Putamen (tissue), 1 donor: ENCODE measurements around the gene CD300LG.
"Not testable (repeated sequence)": the region's sequence is repeated elsewhere in the genome, so short reads cannot be mapped to it uniquely, and the experiment has no call there.

ENCODE experiments used
- DNase-seq: peaks from one replicate; pipeline ENCODE4 v3.0.0-alpha.2; 2016; ENCODE audit warnings: low spot score

CD300LG gene, protein sequence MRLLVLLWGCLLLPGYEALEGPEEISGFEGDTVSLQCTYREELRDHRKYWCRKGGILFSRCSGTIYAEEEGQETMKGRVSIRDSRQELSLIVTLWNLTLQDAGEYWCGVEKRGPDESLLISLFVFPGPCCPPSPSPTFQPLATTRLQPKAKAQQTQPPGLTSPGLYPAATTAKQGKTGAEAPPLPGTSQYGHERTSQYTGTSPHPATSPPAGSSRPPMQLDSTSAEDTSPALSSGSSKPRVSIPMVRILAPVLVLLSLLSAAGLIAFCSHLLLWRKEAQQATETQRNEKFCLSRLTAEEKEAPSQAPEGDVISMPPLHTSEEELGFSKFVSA

DNA sequence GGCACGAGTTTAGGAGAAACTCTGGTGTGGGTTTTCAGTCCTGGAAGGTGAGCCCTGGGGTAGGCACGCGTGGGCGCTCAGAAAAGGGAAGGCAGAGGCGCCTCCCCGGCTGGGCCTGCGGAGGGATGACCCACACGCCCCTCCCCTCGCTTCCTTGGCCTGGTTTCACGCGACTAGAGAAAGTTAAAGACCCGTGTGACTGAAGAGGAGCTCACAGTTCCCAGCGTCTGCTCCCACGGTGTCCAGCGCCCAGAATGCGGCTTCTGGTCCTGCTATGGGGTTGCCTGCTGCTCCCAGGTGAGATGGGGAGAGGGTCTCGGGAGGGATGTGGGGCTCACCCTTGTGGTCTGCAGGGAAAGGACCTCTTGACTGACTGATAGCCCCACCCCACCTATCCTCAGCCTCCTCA is at the start of gene CD300LG:
CD300LG (plus strand) TSS at position 214 of the 409 bp plus-strand sequence; CDS start at position 255, 41 bp downstream.
- DNase-seq: no peak

DNA sequence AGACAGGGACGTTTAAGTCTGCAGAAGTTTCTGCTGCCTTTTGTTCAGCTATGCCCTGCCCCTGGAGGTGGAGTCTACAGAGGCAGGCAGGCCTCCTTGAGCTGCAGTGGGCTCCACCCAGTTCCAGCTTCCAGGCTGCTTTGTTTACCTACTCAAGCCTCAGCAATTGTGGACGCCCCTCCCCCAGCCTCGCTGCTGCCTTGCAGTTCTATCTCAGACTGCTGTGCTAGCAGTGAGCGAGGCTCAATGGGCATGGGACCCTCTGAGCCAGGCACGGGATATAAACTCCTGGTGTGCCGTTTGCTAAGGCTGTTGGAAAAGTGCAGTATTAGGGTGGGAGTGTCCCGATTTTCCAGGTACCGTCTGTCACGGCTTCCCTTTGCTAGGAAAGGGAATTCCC is 49.0 kb upstream of the CD300LG start:
- not testable (repeated sequence) for DNase-seq

DNA sequence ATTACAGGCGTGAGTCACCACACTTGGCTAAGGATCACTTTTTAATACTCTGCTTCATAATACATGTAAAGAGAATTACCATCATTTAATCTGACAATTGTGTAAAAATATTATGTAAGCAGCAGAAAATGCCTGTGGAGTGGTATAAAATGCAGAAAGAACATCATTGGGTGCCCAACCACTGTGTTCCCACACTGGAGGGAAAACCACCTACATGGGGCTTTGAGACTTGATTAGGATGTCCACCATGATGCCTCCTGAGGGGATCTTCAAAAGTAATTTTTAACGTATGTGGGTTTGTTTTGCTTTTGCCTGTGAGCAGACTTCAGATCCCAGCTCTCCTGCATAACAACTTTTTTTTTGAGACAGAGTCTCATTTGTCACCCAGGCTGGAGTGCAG is 47.9 kb upstream of the CD300LG start:
- no peak for DNase-seq

DNA sequence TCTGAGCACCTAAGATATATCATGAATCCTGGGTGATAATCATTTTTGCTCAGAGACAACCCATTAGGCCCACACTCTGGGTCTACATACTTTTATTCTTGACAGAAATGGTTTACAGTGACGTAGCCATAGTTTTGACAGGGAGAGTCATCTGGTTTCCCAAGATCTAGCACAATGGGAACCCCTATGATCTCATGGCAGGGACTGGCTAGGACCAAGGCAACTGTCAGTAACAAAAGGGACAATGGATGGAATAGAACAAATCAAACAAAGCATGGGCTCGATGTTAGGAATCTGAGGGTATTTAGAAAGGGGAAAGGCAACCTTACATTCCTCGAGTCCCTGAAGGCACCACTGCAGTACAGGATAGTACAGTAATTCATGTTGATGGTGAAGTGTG is 46.2 kb upstream of the CD300LG start:
- peak; percentile 45 for DNase-seq

DNA sequence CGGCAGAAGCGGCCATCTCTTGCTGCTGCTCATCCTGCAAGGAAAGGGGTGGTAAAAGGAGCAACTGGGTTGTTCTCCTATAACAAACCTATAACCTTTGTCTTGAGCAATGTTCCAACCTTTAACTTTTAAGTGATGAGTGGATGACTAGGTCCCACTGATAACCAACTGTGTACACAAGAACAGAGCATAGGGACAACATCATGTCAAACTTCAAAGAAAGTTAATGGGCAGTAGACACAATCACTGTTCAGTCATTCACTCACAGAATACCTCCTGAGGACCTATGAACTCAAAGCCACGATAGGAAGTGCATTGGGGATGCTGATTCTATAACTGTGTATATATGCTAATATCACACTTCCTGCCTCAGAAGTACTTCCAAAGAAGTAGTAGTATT is 45.1 kb upstream of the CD300LG start:
- DNase-seq: no peak

DNA sequence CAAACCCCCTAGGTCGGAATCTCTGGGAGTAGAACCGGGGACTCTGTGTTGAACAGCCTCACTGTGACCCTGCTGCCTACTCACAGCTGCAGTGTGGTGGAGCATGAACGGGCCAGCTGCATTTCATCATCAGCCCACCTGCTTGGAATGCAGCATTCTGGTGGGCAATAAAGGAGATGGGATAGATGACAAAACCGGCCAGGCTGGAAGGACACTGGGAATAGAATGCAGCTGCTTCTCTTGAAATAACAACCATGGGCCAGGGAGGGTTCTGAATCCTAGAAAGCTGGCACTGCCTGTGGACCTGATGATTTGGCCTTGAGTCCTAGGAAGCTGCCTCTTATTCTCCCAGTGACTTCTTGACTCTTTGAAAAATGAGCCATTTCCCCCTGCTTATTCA is 43.2 kb upstream of the CD300LG start:
- DNase-seq: no peak

DNA sequence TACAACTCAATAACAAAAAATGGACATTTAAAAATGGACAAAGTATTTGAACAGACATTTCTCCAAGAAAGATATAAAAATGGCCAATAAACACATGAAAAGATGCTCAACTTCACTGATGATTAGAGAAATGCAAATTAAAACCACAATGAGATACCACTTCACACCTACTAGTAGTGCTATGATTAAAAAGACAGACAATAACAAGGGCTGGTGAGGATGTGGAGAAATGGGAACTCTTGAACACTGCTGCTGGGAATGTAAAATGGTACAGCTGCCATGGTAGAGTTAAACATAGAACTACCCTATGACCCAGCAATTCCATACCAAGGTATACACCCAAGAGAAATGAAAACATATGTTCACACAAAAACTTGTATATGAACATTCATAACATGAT is 41.9 kb upstream of the CD300LG start:
- no peak for DNase-seq

DNA sequence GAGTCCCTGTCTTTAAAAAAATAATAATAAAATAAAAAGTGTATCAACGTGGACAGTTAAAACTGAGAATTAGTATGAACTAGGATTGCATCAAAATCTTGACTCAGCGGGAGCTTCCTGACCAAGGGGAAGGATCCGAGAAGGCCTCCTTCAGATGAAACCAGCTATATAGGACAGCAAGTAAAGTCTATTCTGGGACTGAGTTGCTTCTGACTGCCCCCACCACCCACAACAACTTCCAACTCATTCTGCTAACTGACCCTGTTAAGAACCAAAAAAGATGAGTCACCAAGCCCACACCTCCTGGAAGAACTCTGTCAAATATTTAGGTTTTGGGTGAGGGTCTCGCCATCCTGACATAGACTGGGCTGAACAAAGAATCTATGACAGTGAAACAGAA is 38.9 kb upstream of the CD300LG start:
- DNase-seq: no peak

DNA sequence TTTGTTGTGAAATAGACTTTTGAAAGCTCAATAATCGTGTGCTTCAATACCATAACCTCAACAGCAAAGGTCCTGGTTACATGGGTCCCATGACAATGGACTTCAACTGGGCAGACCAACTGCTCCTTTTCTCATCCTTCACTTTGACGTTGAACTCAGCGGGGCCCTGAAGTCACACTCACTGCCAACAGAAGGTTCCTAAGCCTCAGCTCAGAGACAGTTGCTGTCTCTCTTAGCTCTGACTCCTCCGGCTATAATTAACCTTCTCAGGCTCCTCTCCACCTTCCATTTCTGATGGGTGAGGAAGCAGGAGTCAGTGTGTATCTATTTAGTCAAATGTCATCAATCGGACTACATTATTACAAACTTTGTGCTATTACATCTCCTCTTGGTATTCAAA is 37.9 kb upstream of the CD300LG start:
- DNase-seq: no peak

DNA sequence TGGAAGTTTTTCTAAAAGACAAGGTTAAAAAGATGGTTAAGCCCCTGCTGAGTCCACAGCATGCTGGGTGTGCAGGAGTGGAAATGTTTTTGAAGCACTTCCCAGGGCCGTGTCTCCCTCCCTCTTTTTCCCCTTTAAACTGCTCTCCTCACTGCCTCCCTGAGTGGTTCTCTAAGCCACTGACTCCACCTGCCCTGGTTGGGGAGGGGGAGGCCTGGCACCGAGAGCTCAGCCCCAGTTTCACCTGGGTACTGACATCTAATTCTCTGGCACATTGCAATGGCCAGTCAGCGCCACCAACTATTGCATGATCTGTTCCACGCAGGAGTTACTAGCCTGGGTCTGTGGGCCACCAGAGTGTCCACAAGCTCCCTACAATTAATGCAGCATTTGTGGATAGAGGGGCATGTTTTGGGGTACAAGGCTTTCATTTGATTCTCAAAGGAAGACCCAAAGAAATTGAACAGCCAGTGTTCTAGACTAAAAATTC is 36.7 kb upstream of the CD300LG start:
- no peak for DNase-seq

DNA sequence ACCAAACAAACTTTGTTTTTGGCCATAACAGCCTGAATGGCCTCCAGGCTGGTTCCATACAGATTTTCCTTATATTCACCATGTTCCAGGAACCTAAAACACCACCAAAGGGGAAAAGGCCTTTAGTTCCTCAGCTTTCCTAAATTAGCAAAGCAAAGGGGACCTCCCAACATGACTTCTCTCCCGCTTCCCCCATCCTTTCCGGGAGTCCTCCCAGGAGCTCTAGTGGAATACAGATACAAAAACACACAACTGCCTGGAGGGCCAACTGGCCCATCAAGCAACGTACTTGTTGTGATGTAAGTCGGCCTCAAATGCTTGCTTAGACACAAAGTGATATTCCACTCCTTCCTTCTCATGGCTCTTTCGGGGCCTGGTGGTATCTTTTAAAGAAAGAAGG is 36.2 kb upstream of the CD300LG start:
- DNase-seq: no peak

DNA sequence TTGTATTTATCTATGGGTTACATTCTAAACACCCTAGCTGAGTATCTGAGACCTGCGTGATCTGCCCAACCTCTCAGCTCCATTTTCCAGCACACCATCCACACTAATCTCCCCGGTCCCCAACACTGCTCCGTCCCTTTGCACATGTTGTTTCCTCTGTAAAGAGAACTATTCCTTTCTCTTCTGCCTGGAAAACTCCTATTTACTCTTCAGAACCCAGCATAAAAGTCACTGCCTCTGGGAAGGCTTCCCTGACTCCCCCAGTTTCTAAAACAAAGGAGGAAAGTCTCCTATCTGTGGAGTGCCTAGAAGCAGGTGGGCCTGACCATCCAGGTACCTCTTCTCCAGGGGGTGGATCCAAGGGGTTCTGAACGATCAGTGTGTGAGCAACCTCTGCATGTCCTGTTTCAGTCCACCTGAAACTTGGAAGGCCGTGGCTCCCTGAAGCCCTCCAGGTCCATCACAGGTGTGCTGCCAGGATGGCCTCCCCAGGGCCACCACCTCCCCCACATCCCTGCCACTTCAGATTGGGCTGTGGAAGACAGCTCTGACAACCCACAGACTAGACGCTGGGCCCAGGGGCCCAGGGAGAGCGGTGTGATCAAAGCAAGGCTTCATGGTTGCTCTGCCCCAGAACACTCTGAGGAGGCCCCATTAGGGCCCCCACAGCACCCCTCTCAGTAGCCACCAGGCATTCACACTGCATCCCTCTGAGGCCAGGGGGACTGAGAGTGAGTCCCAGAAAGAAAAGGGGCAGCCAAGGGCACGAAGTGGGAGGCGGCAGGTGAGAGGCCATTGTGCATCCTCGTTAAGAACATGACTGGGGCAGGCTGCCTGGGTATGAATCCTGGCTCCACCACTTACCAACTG is 34.3 kb upstream of the CD300LG start:
- no peak for DNase-seq

DNA sequence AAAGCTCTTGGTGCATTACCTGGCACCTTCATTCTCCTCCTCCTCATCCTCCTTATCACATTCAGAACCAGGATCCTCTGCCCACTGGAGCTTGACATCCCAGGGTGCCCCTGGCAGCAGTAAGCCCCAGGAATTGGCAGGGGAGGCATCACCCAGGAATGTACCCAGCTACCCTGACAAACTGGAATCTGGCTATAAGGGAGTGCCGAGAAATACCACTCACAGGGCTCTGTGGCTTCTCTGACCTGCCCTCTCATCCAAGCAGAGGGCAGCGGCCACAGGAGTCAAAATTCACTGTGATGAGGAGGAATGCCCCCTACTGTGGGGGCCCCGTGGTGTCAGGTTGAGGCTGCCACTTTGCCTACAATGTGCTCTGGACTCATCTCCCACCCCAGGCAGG is 33.6 kb upstream of the CD300LG start:
- no peak for DNase-seq

DNA sequence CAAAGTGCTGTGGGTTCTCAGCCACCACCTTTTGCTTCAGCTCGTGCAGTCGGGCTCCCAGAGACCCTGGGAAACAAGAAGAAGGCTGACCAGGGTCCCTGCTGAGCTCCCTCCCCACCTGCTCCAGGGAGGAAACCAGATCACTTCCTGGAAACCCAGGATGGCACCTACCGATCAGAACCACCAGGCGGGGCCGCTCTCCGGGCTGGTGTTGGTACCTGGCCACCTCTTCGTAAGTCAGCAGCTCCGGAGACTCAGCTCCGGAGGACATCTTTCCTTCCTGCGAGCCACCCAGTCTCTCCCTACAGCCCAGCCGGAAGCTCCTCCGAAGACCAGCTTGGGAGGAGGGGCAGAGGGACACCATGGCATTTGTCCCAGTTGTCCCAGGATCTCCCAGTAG is 33.0 kb upstream of the CD300LG start:
- DNase-seq: no peak

DNA sequence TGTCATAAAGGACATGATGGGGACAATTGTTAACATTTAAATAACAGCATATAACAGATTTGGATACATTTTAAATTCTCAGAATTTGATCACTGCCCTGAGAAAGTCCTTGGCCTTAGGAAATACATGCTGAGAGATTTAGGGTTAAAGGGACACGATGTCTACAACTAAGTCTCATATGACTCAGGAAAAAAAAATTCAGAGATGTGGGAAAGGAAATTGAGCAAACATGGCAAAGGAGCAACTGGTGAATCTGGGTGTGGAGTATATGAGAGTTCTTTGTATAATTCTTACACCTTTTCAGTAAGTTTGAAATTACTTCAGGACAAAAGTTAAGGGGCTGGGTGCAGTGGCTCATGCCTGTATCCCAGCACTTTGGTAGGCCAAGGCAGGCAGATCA is 32.3 kb upstream of the CD300LG start:
- DNase-seq: no peak

DNA sequence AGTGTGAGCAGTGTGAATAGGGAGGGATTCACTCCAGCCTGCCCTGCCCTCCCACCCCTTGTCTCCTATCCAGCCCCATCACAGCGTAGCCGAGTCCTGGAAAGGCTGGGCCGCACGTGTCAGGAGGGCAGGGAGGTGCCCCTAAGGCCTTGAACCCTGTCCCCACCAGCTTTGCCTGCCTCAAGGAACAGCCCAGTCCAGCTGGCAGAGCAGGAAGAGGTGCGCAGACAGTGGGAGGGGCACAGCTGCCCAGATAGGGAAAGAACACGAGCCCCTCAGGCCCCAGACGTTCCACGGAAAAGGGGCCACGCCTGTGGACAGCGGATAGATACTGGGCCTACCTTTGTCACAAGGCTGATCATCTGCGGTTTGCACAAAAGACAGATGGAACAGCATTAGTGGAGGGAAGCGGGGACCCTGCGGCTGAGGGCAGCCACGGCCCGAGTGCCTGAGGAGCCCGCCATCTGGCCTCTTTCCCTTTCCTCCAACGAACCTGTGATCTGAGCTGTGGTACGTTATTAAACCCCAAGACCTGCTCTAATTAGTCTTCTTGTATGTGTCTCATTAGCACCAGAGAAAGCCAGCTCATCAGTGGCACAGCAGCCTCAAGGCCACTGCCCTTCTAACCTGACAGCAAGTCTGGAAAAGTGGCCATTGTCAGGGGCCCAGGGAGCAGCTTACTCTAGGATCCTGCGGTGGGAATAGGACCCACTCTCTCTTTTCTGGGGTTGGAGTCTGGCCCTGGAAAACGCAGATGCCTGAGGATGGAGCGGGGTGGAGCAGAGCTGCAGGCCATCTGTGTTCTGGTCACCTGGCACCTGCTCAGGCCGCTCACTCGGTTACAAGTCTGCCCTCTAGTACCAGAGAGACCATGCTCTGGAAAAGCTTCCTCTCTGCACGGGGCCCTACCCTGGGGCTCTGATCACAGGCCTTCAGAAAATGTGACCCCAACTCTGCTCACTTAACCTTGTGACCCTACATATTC is 30.3 kb upstream of the CD300LG start:
- DNase-seq: no peak

DNA sequence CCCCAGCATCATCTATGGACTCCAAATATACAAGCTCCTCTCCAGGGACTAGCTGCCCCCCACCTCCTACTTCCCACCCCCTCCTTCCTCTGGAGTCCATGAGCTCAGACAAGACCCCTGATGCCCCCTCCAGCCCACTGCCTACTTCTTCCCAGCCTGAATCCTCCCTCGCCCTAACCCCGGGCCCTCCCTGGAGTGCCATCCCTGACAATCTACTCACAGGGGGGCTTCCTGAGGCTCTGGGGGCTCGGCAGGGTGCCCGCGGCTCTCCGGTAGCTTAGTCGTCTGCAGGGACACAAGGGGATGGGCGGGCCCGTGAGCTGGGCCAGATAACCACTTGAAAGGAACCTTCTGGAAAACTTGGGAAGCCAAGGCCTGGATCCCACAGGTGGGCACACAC is 29.1 kb upstream of the CD300LG start:
- DNase-seq: no peak

DNA sequence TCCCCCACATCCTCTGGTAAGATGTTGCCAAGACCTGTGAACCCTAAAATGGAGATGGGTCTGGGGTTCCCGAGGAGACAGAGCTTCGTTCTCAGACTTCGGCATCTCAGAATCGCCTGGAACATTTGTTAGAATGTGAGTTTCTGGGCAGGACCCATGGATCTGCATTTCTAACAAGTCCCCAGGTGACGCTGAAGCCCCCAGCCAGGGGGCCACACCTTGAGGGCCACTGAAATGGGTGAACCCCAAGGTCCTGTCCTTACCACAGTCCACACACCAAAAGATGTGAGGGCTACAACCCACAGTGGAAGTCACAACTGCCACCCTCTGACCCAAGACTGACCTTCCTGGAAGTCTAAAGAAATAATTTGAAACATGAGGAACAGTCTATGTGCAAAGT is 28.0 kb upstream of the CD300LG start:
- DNase-seq: no peak

DNA sequence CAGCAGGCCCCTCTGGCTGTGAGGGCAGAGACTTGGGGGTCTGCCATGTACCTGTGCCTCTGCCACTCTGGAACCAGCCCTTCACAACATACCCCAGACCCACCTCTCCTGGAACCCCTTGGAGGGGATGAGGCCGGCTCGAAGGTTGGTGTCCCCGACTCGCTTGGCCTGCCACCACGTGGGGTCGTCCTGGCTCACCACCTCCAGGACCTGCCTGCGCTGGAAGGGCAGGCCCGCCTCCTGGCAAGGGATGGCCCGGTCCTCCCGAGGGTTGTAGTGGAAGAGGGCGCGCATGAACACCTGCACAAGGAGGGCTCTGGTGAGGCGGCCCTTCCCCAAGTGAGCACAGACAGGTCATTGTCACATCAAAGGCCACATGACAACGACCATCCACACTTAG is 26.2 kb upstream of the CD300LG start:
- no peak for DNase-seq

DNA sequence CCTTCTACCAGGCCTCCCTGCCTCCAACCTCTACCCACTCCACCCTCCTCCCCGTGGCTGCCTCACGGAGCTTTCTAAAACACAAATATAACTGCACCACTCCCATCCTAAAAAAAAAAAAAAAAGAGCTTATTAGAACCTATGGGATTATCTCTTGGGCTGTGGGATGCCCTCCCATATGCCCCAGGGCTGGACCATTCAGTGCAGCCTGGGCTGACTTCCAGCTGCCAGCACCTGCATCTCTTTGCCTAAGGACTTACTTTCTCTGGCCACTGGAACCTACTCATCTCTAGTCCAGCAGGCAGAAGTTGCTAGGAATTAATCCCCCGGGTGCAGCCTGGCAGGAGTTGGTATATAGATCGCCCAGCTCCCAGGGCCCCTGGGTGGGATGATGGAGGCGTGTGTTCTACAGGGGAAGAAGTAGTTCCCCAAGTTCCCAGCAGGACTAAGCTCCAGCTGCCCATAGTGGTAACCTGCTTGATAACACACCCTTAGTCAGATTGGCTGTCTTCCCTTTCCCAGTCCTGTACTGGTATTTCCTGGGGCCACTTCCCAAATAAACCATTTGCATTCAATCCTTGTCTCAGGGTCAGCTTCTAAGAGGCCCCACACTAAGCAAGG is 24.3 kb upstream of the CD300LG start:
- DNase-seq: no peak

DNA sequence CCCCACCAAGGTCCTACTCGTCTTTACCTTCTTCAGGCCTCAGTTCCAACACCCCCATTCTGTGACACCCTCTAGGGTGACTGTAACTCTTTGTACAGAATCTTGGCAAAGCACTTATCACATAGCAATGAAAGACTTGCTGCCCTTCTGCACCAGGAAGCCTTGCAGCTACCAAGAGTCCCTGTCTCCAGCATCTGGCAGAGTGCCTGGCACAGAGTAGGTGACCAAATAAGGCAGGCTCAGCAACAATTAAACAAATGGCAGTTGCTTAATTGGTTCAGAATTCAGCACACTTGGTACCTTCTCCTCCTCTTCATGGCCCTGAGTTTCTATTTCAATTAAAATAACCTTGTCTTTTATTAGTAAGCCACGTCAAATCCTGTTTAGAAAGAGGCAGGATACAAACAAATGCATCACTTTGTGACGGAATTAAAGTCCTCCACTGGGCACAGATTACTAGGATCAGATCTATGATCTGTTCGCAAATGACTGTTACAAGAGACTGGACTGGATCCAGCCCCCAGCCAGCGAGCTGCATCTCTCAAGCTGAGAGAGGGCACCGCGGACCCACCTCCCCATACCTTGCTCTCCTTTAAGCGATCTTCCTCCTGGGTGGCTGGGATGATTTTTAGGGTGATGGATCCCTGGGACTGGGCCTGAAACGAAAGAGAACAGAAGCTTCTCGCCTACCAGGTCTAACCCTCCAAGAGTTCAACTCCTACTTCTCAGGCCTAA is 23.5 kb upstream of the CD300LG start:
- DNase-seq: no peak
